Skeletal muscle satellite cell (primary cell): ENCODE results near the gene TMEM59L. TPM values are rescaled to one million over a fixed set of nuclear protein-coding genes. Genes with fewer than 3 reads are reported as not detected.
A peak's percentile ranks its signal among the peaks of the same experiment; 100 is the strongest.

Source experiments
- H3K27me3 ChIP-seq: 2 replicates; pipeline ENCODE4 v1.7.0; 2013; ENCODE audit warnings: low read length; ENCODE audit not compliant: control insufficient read depth, insufficient read depth
- H3K36me3 ChIP-seq: 2 replicates; pipeline ENCODE4 v1.7.0; 2013; ENCODE audit warnings: mild to moderate bottlenecking, control low read depth, low read length; ENCODE audit not compliant: insufficient read depth
- H3K4me1 ChIP-seq: 2 replicates; pipeline ENCODE4 v1.7.0; 2013; ENCODE audit warnings: low read length; ENCODE audit not compliant: control insufficient read depth, insufficient read depth
- H3K4me2 ChIP-seq: 2 replicates; pipeline ENCODE4 v1.7.0; 2013; ENCODE audit warnings: mild to moderate bottlenecking, low read length
- H3K4me3 ChIP-seq: 2 replicates; pipeline ENCODE4 v1.7.0; 2013; ENCODE audit warnings: low read length
- H3K9ac ChIP-seq: 2 replicates; pipeline ENCODE4 v1.7.0; 2013; ENCODE audit warnings: mild to moderate bottlenecking, low read depth, low read length, moderate library complexity
- H3K9me3 ChIP-seq: replicated peaks from 2 replicates; pipeline ENCODE4 v1.7.0; 2013; ENCODE audit warnings: mild to moderate bottlenecking, control low read depth, low read length
- total RNA-seq: library from RNA; depleted of rRNA; stranded (reverse); fragments of >200 nt; gene quantifications from 2 replicates; pipeline ENCODE4 v1.2.3, GENCODE V29; 2012; rRNA removed

The TMEM59L gene
- 0.87 and 1.0 TPM in 2 replicates for total RNA-seq

GRCh38 chr19:18612772-18613588 is at the start of gene TMEM59L:
TMEM59L (plus strand) TSS chr19:18612870; CDS start chr19:18612959, 89 bp downstream.
- no peak within 1 kb of the TSS for H3K9ac ChIP-seq
- H3K4me3 ChIP-seq = peak within 1 kb of the TSS; percentile 68

GRCh38 chr19:18566953-18567352 is 45.7 kb upstream of the TMEM59L start:
- Histone ChIP-seq H3K9me3 (no peaks in the 10 kb centered on the region), H3K4me3 (no peak overlapping the region), H3K9ac (no peak overlapping the region), H3K4me2 (no peak overlapping the region), H3K4me1 (peaks cover 13% of the 10 kb centered on the region), H3K27me3 (no peaks in the 10 kb centered on the region), H3K36me3 (peaks cover 52% of the 10 kb centered on the region)

More at GRCh38 chr19:18612772-18613588, at the start of gene TMEM59L:
- Histone ChIP-seq H3K4me2 (peak within 1 kb of the TSS; percentile 85), H3K36me3 (no peaks in the 10 kb centered on the region), H3K4me1 (peaks cover 11% of the 10 kb centered on the region), H3K9me3 (no peaks in the 10 kb centered on the region), H3K27me3 (peaks cover 64% of the 10 kb centered on the region)

- Histone ChIP-seq H3K4me2 (no peak overlapping the region), H3K4me3 (no peak overlapping the region), H3K9me3 (no peaks in the 10 kb centered on the region), H3K9ac (no peak overlapping the region), H3K4me1 (peaks cover 13% of the 10 kb centered on the region), H3K27me3 (no peaks in the 10 kb centered on the region), H3K36me3 (peaks cover 55% of the 10 kb centered on the region)
Observed at GRCh38 chr19:18568367-18568766, 44.3 kb upstream of the TMEM59L start.

- H3K9me3 ChIP-seq = no peaks in the 10 kb centered on the region
- peaks cover 66% of the 10 kb centered on the region for H3K36me3 ChIP-seq
- peak within 1 kb of the TSS; percentile 96 for H3K9ac ChIP-seq
- H3K27me3 ChIP-seq = no peaks in the 10 kb centered on the region
- peaks cover 15% of the 10 kb centered on the region for H3K4me1 ChIP-seq
- peak within 1 kb of the TSS; percentile 87 for H3K4me3 ChIP-seq
- H3K4me2 ChIP-seq = peak within 1 kb of the TSS; percentile 95
Observed at GRCh38 chr19:18571564-18572344, 40.9 kb upstream of the TMEM59L start, which contains the start of gene UBA52. UBA52 (plus strand) TSS chr19:18571857; CDS start chr19:18573301, 1,444 bp downstream.

- no peak overlapping the region for H3K9ac ChIP-seq
- no peak overlapping the region for H3K4me3 ChIP-seq
- peaks cover 15% of the 10 kb centered on the region for H3K4me1 ChIP-seq
- no peak overlapping the region for H3K4me2 ChIP-seq
- H3K9me3 ChIP-seq = no peaks in the 10 kb centered on the region
- H3K27me3 ChIP-seq = no peaks in the 10 kb centered on the region
- peaks cover 51% of the 10 kb centered on the region for H3K36me3 ChIP-seq
Observed at GRCh38 chr19:18574691-18575291, 37.9 kb upstream of the TMEM59L start.

GRCh38 chr19:18576383-18576782 is 36.3 kb upstream of the TMEM59L start:
- Histone ChIP-seq H3K4me1 (peaks cover 12% of the 10 kb centered on the region), H3K4me3 (no peak overlapping the region), H3K4me2 (no peak overlapping the region), H3K9ac (no peak overlapping the region), H3K9me3 (no peaks in the 10 kb centered on the region), H3K36me3 (peaks cover 51% of the 10 kb centered on the region), H3K27me3 (no peaks in the 10 kb centered on the region)

- Histone ChIP-seq H3K4me1 (peaks cover 12% of the 10 kb centered on the region), H3K9me3 (no peaks in the 10 kb centered on the region), H3K36me3 (peaks cover 51% of the 10 kb centered on the region), H3K27me3 (no peaks in the 10 kb centered on the region), H3K4me3 (no peak overlapping the region), H3K9ac (no peak overlapping the region), H3K4me2 (no peak overlapping the region)
Observed at GRCh38 chr19:18577365-18577914, 35.2 kb upstream of the TMEM59L start.

- Histone ChIP-seq H3K27me3 (no peaks in the 10 kb centered on the region), H3K36me3 (peaks cover 24% of the 10 kb centered on the region), H3K9me3 (no peaks in the 10 kb centered on the region), H3K4me3 (no peak overlapping the region), H3K4me1 (no peaks in the 10 kb centered on the region), H3K4me2 (no peak overlapping the region), H3K9ac (no peak overlapping the region)
Observed at GRCh38 chr19:18580311-18580710, 32.4 kb upstream of the TMEM59L start.

GRCh38 chr19:18586306-18586705 is 26.4 kb upstream of the TMEM59L start:
- H3K4me3 ChIP-seq = no peak overlapping the region
- no peaks in the 10 kb centered on the region for H3K9me3 ChIP-seq
- no peaks in the 10 kb centered on the region for H3K36me3 ChIP-seq
- no peaks in the 10 kb centered on the region for H3K27me3 ChIP-seq
- no peak overlapping the region for H3K9ac ChIP-seq
- no peak overlapping the region for H3K4me2 ChIP-seq
- peaks cover 18% of the 10 kb centered on the region for H3K4me1 ChIP-seq

GRCh38 chr19:18587561-18587960 is 25.1 kb upstream of the TMEM59L start:
- peak overlapping the region; percentile 89 for H3K9ac ChIP-seq
- H3K27me3 ChIP-seq = no peaks in the 10 kb centered on the region
- no peaks in the 10 kb centered on the region for H3K9me3 ChIP-seq
- H3K4me2 ChIP-seq = peak overlapping the region; percentile 100
- peaks cover 18% of the 10 kb centered on the region for H3K4me1 ChIP-seq
- peak overlapping the region; percentile 99 for H3K4me3 ChIP-seq
- no peaks in the 10 kb centered on the region for H3K36me3 ChIP-seq
